GM12878 (cell line): ENCODE measurements around the gene TEKT1. TPM values are rescaled to one million over a fixed set of nuclear protein-coding genes. Genes with fewer than 3 reads are reported as not detected.

Experiments
- ATAC-seq: fragments of 200-7000 bp; cut with Tn5 transposase; 3 replicates; pipeline ENCODE4 v1.9.1; 2020; ENCODE audit warnings: mild to moderate bottlenecking, moderate library complexity
- BruUV-seq: library from RNA; stranded (reverse); fragments of 400-500 nt; replicated peaks from 2 replicates; lab custom pipeline; 2021; lab: Mats Ljungman, UMichigan
- CTCF ChIA-PET: fragments of 300-600 bp; sonication (Branson Sonifier 250); formaldehyde crosslinking; extraction: SDS; loops from one replicate; lab custom pipeline; 2021; ENCODE audit warnings: inconsistent platforms; lab: Yijun Ruan, JAX
- POLR2A ChIA-PET: fragments of 350-600 bp; formaldehyde crosslinking; extraction: SDS; loops from one replicate; lab custom pipeline; 2021; ENCODE audit warnings: inconsistent platforms; lab: Charles Lee
- RAD21 ChIA-PET: fragments of 300-600 bp; sonication (Branson Sonifier 250); formaldehyde crosslinking; loops from one replicate; lab custom pipeline; 2023; ENCODE audit warnings: antibody characterized with exemption; ENCODE audit not compliant: unreplicated experiment; lab: Charles Lee
- SMC1A ChIA-PET: fragments of 300-600 bp; sonication (Branson Sonifier 250); formaldehyde crosslinking; loops from one replicate; lab custom pipeline; 2023; ENCODE audit not compliant: unreplicated experiment, uncharacterized antibody; lab: Charles Lee
- DNase-seq: peaks from one replicate; pipeline ENCODE4 v3.0.0-alpha.2; 2011; ENCODE audit warnings: low read depth, low spot score
- FAIRE-seq: peaks from 3 replicates; lab custom pipeline; 2011; peaks lifted over from hg19 to GRCh38; lab: Jason Lieb, UNC
- H2AFZ ChIP-seq: 2 replicates; pipeline ENCODE4 v1.6.0; 2011; ENCODE audit warnings: low read depth, low read length, control low read depth; ENCODE audit not compliant: control insufficient read depth
- H3K27ac ChIP-seq: 2 replicates; pipeline ENCODE4 v1.5.1; 2011; ENCODE audit warnings: control low read depth; ENCODE audit not compliant: control insufficient read depth, insufficient read depth
- H3K27me3 ChIP-seq, 2 experiments: replicated peaks in 1 of 2; 2 replicates each; pipeline versions ENCODE4 v1.6.0 to v1.6.1; 2011; ENCODE audit warnings: low read length in 1 of 2; ENCODE audit not compliant: control insufficient read depth in 2 of 2, insufficient read depth in 2 of 2
- H3K36me3 ChIP-seq, 2 experiments: 2 replicates each; pipeline ENCODE4 v1.5.1; 2011; ENCODE audit warnings: low read length in 1 of 2; ENCODE audit not compliant: control insufficient read depth in 2 of 2, insufficient read depth in 2 of 2
- H3K4me1 ChIP-seq: 2 replicates; pipeline ENCODE4 v1.6.1; 2011; ENCODE audit warnings: mild to moderate bottlenecking, low read length, moderate library complexity, mixed read lengths; ENCODE audit not compliant: control insufficient read depth, insufficient read depth
- H3K4me2 ChIP-seq: 2 replicates; pipeline ENCODE4 v1.6.0; 2011; ENCODE audit warnings: control low read depth; ENCODE audit not compliant: control insufficient read depth, insufficient read depth
- H3K4me3 ChIP-seq: fragments of 200-600 bp; sonication (generic); 2 replicates; pipeline ENCODE4 v1.5.1; 2016
- H3K79me2 ChIP-seq: 2 replicates; pipeline ENCODE4 v1.6.0; 2011; ENCODE audit warnings: low read length; ENCODE audit not compliant: control insufficient read depth, insufficient read depth
- H3K9ac ChIP-seq: 2 replicates; pipeline ENCODE4 v1.8.0; 2011; ENCODE audit warnings: low read length, control low read depth, mixed read lengths; ENCODE audit not compliant: control insufficient read depth, insufficient read depth
- H3K9me3 ChIP-seq: replicated peaks from 3 replicates; pipeline ENCODE4 v1.5.1; 2011; ENCODE audit warnings: mild to moderate bottlenecking, low read length; ENCODE audit not compliant: control insufficient read depth, insufficient read depth
- H4K20me1 ChIP-seq: 2 replicates; pipeline ENCODE4 v1.6.0; 2011; ENCODE audit not compliant: control insufficient read depth, insufficient read depth
- FOXM1 ChIP-seq: IDR thresholded peaks from 2 replicates; pipeline ENCODE4 v1.6.1; 2012; ENCODE audit warnings: low read depth, mild to moderate bottlenecking, inconsistent platforms, low read length, moderate library complexity
- IKZF1 ChIP-seq: fragments of 450-650 bp; conservative IDR thresholded peaks from 2 replicates; pipeline ENCODE4 v1.6.1; 2017; ENCODE audit warnings: antibody characterized with exemption, mild to moderate bottlenecking
- MEF2B ChIP-seq: fragments of 450-650 bp; IDR thresholded peaks from 2 replicates; pipeline ENCODE4 v1.6.1; 2018; ENCODE audit warnings: mild to moderate bottlenecking, moderate library complexity; ENCODE audit not compliant: partially characterized antibody, poor library complexity, severe bottlenecking
- MTA3 ChIP-seq: IDR thresholded peaks from 2 replicates; pipeline ENCODE4 v1.6.1; 2012; ENCODE audit warnings: low read length, inconsistent platforms, borderline replicate concordance
- NFYA ChIP-seq: IDR thresholded peaks from 2 replicates; pipeline ENCODE4 v1.6.1; 2011; ENCODE audit warnings: low read depth, mild to moderate bottlenecking, low read length, improper control_type of control experiment, borderline replicate concordance
- NR2C1 ChIP-seq: fragments of 450-650 bp; IDR thresholded peaks from 2 replicates; pipeline ENCODE4 v1.6.1; 2017; ENCODE audit warnings: antibody characterized with exemption, mild to moderate bottlenecking, moderate library complexity
- POLR2AphosphoS5 ChIP-seq: IDR thresholded peaks from 2 replicates; pipeline ENCODE4 v1.6.1; 2011; ENCODE audit warnings: mild to moderate bottlenecking, low read length, inconsistent platforms
- POU2F2 ChIP-seq: IDR thresholded peaks from 3 replicates; pipeline ENCODE4 v1.6.1; 2011; ENCODE audit warnings: low read depth, mild to moderate bottlenecking, low read length, borderline replicate concordance
- RBBP5 ChIP-seq: fragments of 200-600 bp; sonication (generic); conservative IDR thresholded peaks from 2 replicates; pipeline ENCODE4 v1.6.1; 2016
- SMAD1 ChIP-seq: fragments of 450-650 bp; IDR thresholded peaks from 2 replicates; pipeline ENCODE4 v1.6.1; 2018; ENCODE audit warnings: mild to moderate bottlenecking, low read depth; ENCODE audit not compliant: partially characterized antibody
- TARDBP ChIP-seq: IDR thresholded peaks from 2 replicates; pipeline ENCODE4 v1.6.1; 2016; ENCODE audit warnings: borderline replicate concordance
- WGBS: methylation state at CpG from one replicate; pipeline ENCODE4 v1.1.6; 2016; ENCODE audit warnings: low lambda C conversion rate; ENCODE audit not compliant: insufficient replicate concordance, insufficient coverage; ENCODE audit errors: missing lambda C conversion rate; 5-methylcytosine and 5-hydroxymethylcytosine counted together
- in situ Hi-C: fragments of 300-500 bp; cut with MboI; formaldehyde crosslinking; loops from 9 replicates; pipeline ENCODE4 v1.14.3; 2018; ENCODE audit warnings: mixed read lengths
- intact Hi-C: fragments of 100-400 bp; cut with micrococcal nuclease; formaldehyde crosslinking; loops from one replicate; pipeline ENCODE4 v1.14.2; 2022; ENCODE audit not compliant: unreplicated experiment
- polyA plus RNA-seq, 11 experiments: library from polyadenylated mRNA; depleted of rRNA in 4 of 11; unstranded in 6 of 11; stranded (reverse) in 5 of 11; fragments of >200 nt; fragmentation: Nextera tagmentation in 4 of 11; fragmentation: Illumina TruSeq in 1 of 11; extraction: Ambion mirVana in 4 of 11; extraction: Trizol in 1 of 11; gene quantifications; 1 replicate in 1 of 11; 2 replicates in 10 of 11; pipeline versions ENCODE4 v1.2.1 to v1.2.3, GENCODE V29; 2011 to 2016; ENCODE audit warnings: inconsistent platforms in 2 of 11, missing spikeins in 2 of 11, low read depth in 1 of 11
- total RNA-seq, 4 experiments: library from RNA; depleted of rRNA in 3 of 4; stranded (reverse); fragments of >200 nt in 3 of 4; fragmentation: Illumina TruSeq in 1 of 4; extraction: Trizol in 1 of 4; gene quantifications; 2 replicates each; pipeline versions ENCODE4 v1.2.1 to v1.2.3, GENCODE V29; 2013 to 2021
- TF ChIP-seq, protein P1 (sequence below): fragments of 450-650 bp; IDR thresholded peaks from 2 replicates; pipeline ENCODE4 v1.6.1; 2014; ENCODE audit warnings: mild to moderate bottlenecking
- TF ChIP-seq, protein P2 (sequence below): fragments of 450-650 bp; IDR thresholded peaks from 2 replicates; pipeline ENCODE4 v1.6.1; 2016; ENCODE audit warnings: mild to moderate bottlenecking
- TF ChIP-seq, protein P3 (sequence below): IDR thresholded peaks from 2 replicates; pipeline ENCODE4 v1.6.1; 2012; ENCODE audit warnings: low read length, inconsistent platforms
- TF ChIP-seq, protein P4 (sequence below): IDR thresholded peaks from 2 replicates; pipeline ENCODE4 v1.6.1; 2011; ENCODE audit warnings: borderline replicate concordance, low read depth, mild to moderate bottlenecking, moderate library complexity, mixed read lengths, low read length; ENCODE audit not compliant: insufficient read depth; ENCODE audit errors: extremely low read length

TEKT1 gene
- total and polyA plus RNA-seq, 10 of the 15 experiments (the other 5 are each of a cell fraction or from before 2014, with no cell fraction given), result not detected

DNA sequence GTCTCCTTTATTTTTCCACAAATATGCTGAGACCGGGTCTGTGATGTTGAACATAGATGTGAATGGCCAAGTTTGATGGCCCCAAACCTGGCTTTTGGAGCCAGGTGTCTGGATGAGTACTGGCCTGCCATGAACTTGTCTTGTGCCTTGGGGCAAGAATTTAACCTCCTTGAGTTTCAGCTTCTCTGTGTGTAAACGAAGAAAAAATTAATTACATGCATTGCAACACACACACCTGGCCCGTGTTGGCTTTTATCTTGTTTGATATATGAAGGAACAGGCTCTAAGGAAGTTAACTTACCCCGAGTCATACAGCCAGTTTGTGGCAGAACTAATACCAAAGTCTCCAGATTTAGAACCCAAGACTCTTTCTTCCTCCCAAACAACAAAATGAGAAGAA is 42.4 kb downstream of the TEKT1 start:
- H3K4me1 ChIP-seq, result no peaks in the 10 kb centered on the region
- intact Hi-C loops (no loop called here), in situ Hi-C loops (no loop called here)
- H3K79me2 ChIP-seq, result no peaks in the 10 kb centered on the region
- ATAC-seq, result no peak
- no peak overlapping the region for H3K4me2 ChIP-seq
- ChIA-PET SMC1A (no interaction called here), CTCF (interaction anchor here (1.2 kb wide), 1 partner anchor 9 kb away, joined by 3 read pairs; no protein-coding TSS in a partner anchor), RAD21 (no interaction called here), POLR2A (no interaction called here)
- no peak overlapping the region for H3K4me3 ChIP-seq
- 20% methylated on average over 4 of the region's 4 CpGs for whole genome bisulfite sequencing
- no peak for FAIRE-seq
- no peak overlapping the region for H2AFZ ChIP-seq
- TF ChIP-seq IKZF1 (no peak), NFYA (no peak), TARDBP (no peak), FOXM1 (no peak), SMAD1 (no peak), POU2F2 (no peak), NR2C1 (no peak), POLR2AphosphoS5 (no peak), MEF2B (no peak), RBBP5 (no peak), MTA3 (no peak)
- TF ChIP-seq, protein P1, sequence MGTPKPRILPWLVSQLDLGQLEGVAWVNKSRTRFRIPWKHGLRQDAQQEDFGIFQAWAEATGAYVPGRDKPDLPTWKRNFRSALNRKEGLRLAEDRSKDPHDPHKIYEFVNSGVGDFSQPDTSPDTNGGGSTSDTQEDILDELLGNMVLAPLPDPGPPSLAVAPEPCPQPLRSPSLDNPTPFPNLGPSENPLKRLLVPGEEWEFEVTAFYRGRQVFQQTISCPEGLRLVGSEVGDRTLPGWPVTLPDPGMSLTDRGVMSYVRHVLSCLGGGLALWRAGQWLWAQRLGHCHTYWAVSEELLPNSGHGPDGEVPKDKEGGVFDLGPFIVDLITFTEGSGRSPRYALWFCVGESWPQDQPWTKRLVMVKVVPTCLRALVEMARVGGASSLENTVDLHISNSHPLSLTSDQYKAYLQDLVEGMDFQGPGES, result no peak
- TF ChIP-seq, protein P2, sequence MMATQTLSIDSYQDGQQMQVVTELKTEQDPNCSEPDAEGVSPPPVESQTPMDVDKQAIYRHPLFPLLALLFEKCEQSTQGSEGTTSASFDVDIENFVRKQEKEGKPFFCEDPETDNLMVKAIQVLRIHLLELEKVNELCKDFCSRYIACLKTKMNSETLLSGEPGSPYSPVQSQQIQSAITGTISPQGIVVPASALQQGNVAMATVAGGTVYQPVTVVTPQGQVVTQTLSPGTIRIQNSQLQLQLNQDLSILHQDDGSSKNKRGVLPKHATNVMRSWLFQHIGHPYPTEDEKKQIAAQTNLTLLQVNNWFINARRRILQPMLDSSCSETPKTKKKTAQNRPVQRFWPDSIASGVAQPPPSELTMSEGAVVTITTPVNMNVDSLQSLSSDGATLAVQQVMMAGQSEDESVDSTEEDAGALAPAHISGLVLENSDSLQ, result no peak
- TF ChIP-seq, protein P3, sequence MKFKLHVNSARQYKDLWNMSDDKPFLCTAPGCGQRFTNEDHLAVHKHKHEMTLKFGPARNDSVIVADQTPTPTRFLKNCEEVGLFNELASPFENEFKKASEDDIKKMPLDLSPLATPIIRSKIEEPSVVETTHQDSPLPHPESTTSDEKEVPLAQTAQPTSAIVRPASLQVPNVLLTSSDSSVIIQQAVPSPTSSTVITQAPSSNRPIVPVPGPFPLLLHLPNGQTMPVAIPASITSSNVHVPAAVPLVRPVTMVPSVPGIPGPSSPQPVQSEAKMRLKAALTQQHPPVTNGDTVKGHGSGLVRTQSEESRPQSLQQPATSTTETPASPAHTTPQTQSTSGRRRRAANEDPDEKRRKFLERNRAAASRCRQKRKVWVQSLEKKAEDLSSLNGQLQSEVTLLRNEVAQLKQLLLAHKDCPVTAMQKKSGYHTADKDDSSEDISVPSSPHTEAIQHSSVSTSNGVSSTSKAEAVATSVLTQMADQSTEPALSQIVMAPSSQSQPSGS, result no peak
- TF ChIP-seq, protein P4, sequence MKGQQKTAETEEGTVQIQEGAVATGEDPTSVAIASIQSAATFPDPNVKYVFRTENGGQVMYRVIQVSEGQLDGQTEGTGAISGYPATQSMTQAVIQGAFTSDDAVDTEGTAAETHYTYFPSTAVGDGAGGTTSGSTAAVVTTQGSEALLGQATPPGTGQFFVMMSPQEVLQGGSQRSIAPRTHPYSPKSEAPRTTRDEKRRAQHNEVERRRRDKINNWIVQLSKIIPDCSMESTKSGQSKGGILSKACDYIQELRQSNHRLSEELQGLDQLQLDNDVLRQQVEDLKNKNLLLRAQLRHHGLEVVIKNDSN, result no peak
- TF ChIP-seq, all 136 proteins: peak for 0
- Histone ChIP-seq H3K27ac (no peak overlapping the region), H3K9me3 (no peaks in the 10 kb centered on the region), H3K36me3 (no peaks in the 10 kb centered on the region), H3K27me3 (no peaks in the 10 kb centered on the region; a peak in 1 of 4 replicates), H3K9ac (no peak overlapping the region), H4K20me1 (no peaks in the 10 kb centered on the region)
- no TSS peak for BruUV-seq
- no peak for DNase-seq
